ENCODE results near the gene TEKT1.
"Not testable (repeated sequence)": the region's sequence is repeated elsewhere in the genome, so short reads cannot be mapped to it uniquely, and the experiment has no call there.

Gene TEKT1

GRCh38 chr17:6831661-6832263 lies at the start of gene TEKT1:
Gene TEKT1 (minus strand): TSS chr17:6831729. CDS start chr17:6830376, 1,353 bp downstream.
- DNase-seq (ENCODE audit: low read depth in 1 of 2, low spot score in 1 of 2), result peak; percentile 5 to 68
- in situ Hi-C loops (cut with HindIII; ENCODE audit: low pct_unique_long_range_greater_than_20kb, low sequenced_read_pairs), result no loop called here
- no peak for TF ChIP-seq JUND (IDR thresholded peaks at IDR 0.05; ENCODE audit: low read depth)

GRCh38 chr17:6879221-6879975 lies 47.9 kb upstream of the TEKT1 start:
- DNase-seq (ENCODE audit: low read depth in 1 of 2, low spot score in 1 of 2); in situ Hi-C loops (cut with HindIII; ENCODE audit: low pct_unique_long_range_greater_than_20kb, low sequenced_read_pairs): not testable (repeated sequence)

DNA sequence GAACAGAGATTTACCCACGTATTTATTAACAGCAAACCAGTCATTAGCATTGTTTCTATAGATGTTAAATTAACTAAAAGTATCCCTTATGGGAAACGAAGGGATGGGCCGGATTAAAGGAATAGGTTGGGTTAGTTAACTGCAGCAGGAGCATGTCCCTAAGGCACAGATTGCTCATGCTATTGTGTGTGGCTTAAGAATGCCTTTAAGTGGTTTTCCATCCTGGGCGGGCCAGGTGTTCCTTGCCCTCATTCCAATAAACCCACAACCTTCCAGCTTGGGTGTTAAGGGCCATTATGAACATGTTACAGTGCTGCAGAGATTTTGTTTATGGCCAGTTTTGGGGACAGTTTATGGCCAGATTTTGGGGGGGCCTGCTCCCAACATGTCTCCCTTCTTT lies 43.7 kb upstream of the TEKT1 start:
- in situ Hi-C loops (cut with HindIII; ENCODE audit: low pct_unique_long_range_greater_than_20kb, low sequenced_read_pairs); DNase-seq (ENCODE audit: low read depth in 1 of 2, low spot score in 1 of 2): not testable (repeated sequence)

DNA sequence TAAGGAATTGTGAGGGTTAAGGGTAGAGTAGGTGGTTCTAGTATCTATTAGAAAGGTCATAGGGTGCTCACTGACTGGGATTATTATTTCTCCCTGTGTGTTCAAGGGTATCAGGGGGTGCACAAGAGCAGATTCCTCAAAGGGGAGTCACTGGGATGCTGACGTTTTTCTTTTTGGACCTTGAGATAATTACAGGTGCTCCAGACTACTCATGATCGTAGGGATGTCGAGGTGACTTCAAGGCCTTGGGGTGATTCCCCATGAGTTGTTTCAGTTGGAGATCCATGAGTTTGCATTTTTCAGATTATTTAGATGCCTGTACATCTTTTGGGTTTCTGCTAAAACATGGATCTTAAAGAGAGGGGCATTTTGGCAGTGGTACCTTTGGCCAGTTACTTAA lies 41.4 kb upstream of the TEKT1 start:
- TF ChIP-seq JUND (IDR thresholded peaks at IDR 0.05; ENCODE audit: low read depth), result no peak
- no peak for DNase-seq (ENCODE audit: low read depth in 1 of 2, low spot score in 1 of 2)
- in situ Hi-C loops (cut with HindIII; ENCODE audit: low pct_unique_long_range_greater_than_20kb, low sequenced_read_pairs), result no loop called here

DNA sequence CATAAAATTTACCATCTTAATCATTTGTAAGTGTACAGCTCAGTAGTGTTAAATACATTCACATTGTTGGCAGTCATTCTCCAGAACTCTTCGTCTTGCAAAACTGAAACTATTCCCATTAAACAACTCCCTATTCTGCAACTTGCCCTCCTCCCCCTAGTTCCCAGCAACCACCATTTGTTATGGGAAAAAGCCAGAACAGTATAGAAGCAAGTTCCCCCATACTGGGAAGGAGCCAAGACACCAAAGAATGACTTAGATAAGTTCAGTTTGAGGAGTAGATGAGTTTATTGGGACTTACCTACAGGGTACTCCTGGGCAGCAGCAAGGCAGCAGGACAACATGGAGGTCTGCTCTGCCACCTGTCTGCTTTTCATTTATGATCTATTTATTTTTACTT lies 39.3 kb upstream of the TEKT1 start:
- no peak for DNase-seq (ENCODE audit: low read depth in 1 of 2, low spot score in 1 of 2)

DNA sequence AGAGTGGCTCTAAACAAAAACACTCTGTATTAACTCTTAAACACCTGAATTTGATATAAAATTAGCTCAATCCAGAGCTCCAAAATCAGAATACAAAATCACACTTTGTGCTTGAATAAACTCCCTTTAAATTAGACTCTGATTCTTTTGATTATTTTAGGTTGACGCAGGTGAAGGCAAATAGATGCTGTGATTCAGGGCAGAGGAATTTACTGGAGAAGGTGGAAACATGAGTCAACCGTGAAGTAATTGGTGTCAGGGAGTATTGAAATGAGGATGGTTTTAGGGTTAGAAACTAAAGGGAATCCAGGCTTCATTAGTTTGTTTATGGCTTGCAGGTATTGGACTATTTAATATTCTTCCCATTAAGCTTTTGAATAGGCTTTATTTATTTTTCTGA lies 37.1 kb upstream of the TEKT1 start:
- in situ Hi-C loops (cut with HindIII; ENCODE audit: low pct_unique_long_range_greater_than_20kb, low sequenced_read_pairs), result no loop called here

More for the DNA sequence above, 39.3 kb upstream of the TEKT1 start:
- in situ Hi-C loops (cut with HindIII; ENCODE audit: low pct_unique_long_range_greater_than_20kb, low sequenced_read_pairs), result no loop called here
- no peak for TF ChIP-seq JUND (IDR thresholded peaks at IDR 0.05; ENCODE audit: low read depth)

GRCh38 chr17:6867849-6868248 lies 36.3 kb upstream of the TEKT1 start:
- no peak for DNase-seq (ENCODE audit: low read depth in 1 of 2, low spot score in 1 of 2)
- TF ChIP-seq JUND (IDR thresholded peaks at IDR 0.05; ENCODE audit: low read depth), result no peak
- in situ Hi-C loops (cut with HindIII; ENCODE audit: low pct_unique_long_range_greater_than_20kb, low sequenced_read_pairs), result no loop called here

More for the DNA sequence above, 37.1 kb upstream of the TEKT1 start:
- peak; percentile 11 to 37 for DNase-seq (ENCODE audit: low read depth in 1 of 2, low spot score in 1 of 2)
- peak; percentile 54; the same call in 1 of the 2 replicates for TF ChIP-seq JUND (IDR thresholded peaks at IDR 0.05; ENCODE audit: low read depth)

DNA sequence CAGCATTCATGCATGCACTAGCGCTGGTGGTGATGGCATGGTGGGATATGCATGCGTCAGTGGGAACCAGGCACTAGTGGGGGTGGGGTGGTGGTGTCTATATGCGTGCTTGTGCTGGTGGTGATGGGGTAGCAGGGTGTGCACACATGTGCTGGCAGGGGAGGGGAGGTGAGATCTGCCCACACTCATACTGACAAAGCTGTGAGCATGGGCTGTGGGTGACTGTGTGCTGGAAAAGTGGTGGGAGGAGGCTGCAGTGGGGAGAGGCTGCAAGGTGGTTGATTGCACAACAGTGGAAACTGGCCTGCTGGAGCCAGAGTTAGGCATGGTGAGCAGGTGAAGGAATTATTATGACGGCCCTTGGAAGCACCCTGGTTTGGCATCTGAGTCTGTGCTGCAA lies 31.3 kb upstream of the TEKT1 start:
- in situ Hi-C loops (cut with HindIII; ENCODE audit: low pct_unique_long_range_greater_than_20kb, low sequenced_read_pairs), result no loop called here
- DNase-seq (ENCODE audit: low read depth in 1 of 2, low spot score in 1 of 2), result no peak
- TF ChIP-seq JUND (IDR thresholded peaks at IDR 0.05; ENCODE audit: low read depth), result no peak

DNA sequence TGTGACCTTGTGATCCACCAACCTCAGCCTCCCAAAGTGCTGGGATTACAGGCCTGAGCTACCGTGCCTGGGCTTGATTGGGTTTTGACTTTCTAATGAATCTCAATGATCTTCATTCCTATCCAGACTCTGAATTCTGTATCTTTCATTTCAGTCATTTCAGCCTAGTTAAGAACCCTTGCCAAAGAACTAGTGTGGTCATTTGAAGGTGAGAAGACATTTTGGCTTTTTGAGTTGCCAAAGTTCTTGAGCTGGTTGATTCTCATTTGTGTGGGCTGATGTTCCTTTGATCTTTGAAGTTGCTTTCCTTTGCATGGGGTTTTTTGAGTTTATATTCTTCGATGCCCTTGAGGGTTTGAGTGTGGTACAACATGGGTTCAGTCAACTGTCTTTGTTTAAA lies 30.6 kb upstream of the TEKT1 start:
- in situ Hi-C loops (cut with HindIII; ENCODE audit: low pct_unique_long_range_greater_than_20kb, low sequenced_read_pairs), result no loop called here
- TF ChIP-seq JUND (IDR thresholded peaks at IDR 0.05; ENCODE audit: low read depth), result no peak
- DNase-seq (ENCODE audit: low read depth in 1 of 2, low spot score in 1 of 2), result no peak

GRCh38 chr17:6857904-6858303 lies 26.4 kb upstream of the TEKT1 start:
- TF ChIP-seq JUND (IDR thresholded peaks at IDR 0.05; ENCODE audit: low read depth), result no peak
- in situ Hi-C loops (cut with HindIII; ENCODE audit: low pct_unique_long_range_greater_than_20kb, low sequenced_read_pairs), result no loop called here
- DNase-seq (ENCODE audit: low read depth in 1 of 2, low spot score in 1 of 2), result no peak

DNA sequence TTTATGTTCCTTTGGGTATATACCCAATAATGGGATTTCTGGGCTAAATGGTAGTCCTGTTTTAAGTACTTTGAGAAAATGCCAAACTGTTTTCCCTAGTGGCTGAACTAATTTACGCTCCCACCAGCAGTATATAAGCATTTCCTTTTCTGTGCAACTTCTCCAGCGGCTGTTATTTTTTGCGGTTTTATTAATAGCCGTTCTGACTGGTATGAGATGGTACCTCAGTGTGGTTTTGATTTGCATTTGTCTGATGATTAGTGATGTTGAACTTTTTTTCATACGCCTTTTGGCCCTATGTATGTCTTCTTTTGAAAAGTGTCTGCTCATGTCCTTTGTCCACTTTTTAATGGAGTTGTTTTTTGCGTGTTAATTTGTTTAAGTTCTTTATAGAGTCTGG lies 25.8 kb upstream of the TEKT1 start:
- TF ChIP-seq JUND (IDR thresholded peaks at IDR 0.05; ENCODE audit: low read depth), result no peak
- in situ Hi-C loops (cut with HindIII; ENCODE audit: low pct_unique_long_range_greater_than_20kb, low sequenced_read_pairs), result no loop called here

DNA sequence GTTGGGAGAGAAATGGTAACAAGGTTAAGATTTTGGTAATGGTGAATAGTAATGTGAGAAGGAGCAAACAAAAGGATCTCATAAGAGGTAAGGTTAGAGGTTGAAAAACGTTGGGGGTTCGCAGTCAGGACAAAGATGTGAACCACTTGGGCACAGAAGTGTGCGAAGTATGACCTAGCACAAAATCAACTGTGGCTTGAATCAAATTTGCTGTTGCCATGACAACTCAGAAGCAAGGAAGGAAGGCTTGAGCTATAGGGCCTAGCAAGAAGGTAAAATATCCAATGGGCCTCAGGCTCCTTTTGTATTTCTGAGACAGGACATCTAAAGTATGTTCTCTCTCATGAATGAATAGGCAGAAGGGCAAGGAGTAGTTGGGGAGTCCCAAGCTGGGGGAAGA lies 24.5 kb upstream of the TEKT1 start:
- no peak for DNase-seq (ENCODE audit: low read depth in 1 of 2, low spot score in 1 of 2)
- in situ Hi-C loops (cut with HindIII; ENCODE audit: low pct_unique_long_range_greater_than_20kb, low sequenced_read_pairs), result no loop called here
- no peak for TF ChIP-seq JUND (IDR thresholded peaks at IDR 0.05; ENCODE audit: low read depth)

More for the DNA sequence above, 25.8 kb upstream of the TEKT1 start:
- DNase-seq (ENCODE audit: low read depth in 1 of 2, low spot score in 1 of 2), result no peak

- TF ChIP-seq JUND (IDR thresholded peaks at IDR 0.05; ENCODE audit: low read depth), result no peak
- in situ Hi-C loops (cut with HindIII; ENCODE audit: low pct_unique_long_range_greater_than_20kb, low sequenced_read_pairs), result no loop called here
- DNase-seq (ENCODE audit: low read depth in 1 of 2, low spot score in 1 of 2), result peak in 1 of 2 experiments; percentile 1
Observed at GRCh38 chr17:6853764-6854442, 22.4 kb upstream of the TEKT1 start.

DNA sequence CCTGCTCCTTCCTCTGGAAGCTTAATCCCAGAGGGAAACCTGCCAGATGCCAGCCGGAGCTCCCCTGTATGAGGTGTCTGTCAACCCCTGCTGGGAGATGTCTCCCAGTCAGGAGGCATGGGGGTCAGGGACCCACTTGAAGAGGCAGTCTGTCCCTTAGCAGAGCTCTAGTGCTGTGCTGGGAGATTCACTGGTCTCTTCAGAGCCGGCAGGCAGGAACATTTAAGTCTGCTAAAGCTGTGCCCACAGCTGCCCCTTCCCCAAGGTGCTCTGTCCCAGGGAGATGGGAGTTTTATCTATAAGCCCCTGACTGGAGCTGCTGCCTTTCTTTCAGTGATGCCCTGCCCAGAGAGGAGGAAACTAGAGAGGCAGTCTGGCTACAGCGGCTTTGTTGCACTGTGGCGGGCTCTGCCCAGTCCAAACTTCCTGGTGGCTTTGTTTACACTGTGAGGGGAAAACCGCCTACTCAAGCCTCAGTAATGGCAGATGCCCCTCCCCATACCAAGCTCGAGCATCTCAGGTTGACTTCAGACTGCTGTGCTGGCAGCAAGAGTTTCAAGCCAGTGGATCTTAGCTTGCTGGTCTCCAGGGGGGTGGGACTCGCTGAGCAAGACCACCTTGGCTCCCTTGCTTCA lies 17.1 kb upstream of the TEKT1 start:
- DNase-seq (ENCODE audit: low read depth in 1 of 2, low spot score in 1 of 2); in situ Hi-C loops (cut with HindIII; ENCODE audit: low pct_unique_long_range_greater_than_20kb, low sequenced_read_pairs): not testable (repeated sequence)

- in situ Hi-C loops (cut with HindIII; ENCODE audit: low pct_unique_long_range_greater_than_20kb, low sequenced_read_pairs); DNase-seq (ENCODE audit: low read depth in 1 of 2, low spot score in 1 of 2): not testable (repeated sequence)
Observed at GRCh38 chr17:6846138-6846537, 14.6 kb upstream of the TEKT1 start.

DNA sequence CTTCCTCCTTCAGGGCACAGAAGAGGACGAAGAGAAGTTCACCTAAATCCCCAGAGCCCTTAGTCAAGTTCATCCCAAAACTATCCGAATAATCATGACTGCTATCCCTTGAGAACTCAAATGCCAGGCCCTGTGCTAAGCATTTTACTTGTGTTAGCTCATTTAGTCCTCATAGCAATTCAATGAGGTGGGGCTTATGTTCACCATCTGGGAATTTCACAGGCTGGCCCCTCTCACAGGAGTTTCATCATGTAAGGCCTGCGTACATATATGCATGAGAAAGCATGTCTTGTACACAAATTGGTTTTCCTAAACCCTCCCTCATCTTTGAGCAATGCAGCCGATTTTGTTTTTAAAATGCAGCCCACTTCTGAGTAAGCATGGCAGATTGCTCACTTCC lies 12.9 kb upstream of the TEKT1 start:
- DNase-seq (ENCODE audit: low read depth in 1 of 2, low spot score in 1 of 2); in situ Hi-C loops (cut with HindIII; ENCODE audit: low pct_unique_long_range_greater_than_20kb, low sequenced_read_pairs): not testable (repeated sequence)
